Trophoblast cell (in vitro differentiated cells and primary cell): ENCODE data around the gene KRT6C.
A peak's percentile ranks its signal among the peaks of the same experiment; 100 is the strongest.

Experiments
- DNase-seq, 2 donors: peaks; one replicate each; pipeline ENCODE4 v3.0.0-alpha.2; 2016
- H2AFZ ChIP-seq: 2 replicates; pipeline ENCODE4 v1.6.1; 2013; ENCODE audit warnings: low read length, moderate library complexity, mild to moderate bottlenecking; ENCODE audit not compliant: insufficient read depth, poor library complexity
- H2AK5ac ChIP-seq: 2 replicates; pipeline ENCODE4 v1.6.1; 2013; ENCODE audit warnings: mild to moderate bottlenecking, low read length
- H2BK120ac ChIP-seq: 2 replicates; pipeline ENCODE4 v1.6.1; 2013; ENCODE audit warnings: low read length, mild to moderate bottlenecking, moderate library complexity; ENCODE audit not compliant: insufficient read depth, poor library complexity
- H2BK12ac ChIP-seq: 2 replicates; pipeline ENCODE4 v1.6.1; 2013; ENCODE audit warnings: mild to moderate bottlenecking, low read length, moderate library complexity
- H2BK5ac ChIP-seq: 2 replicates; pipeline ENCODE4 v1.6.1; 2013; ENCODE audit warnings: low read length, low read depth, moderate library complexity, mild to moderate bottlenecking; ENCODE audit not compliant: poor library complexity
- H3K14ac ChIP-seq: 2 replicates; pipeline ENCODE4 v1.6.1; 2013; ENCODE audit warnings: mild to moderate bottlenecking, low read length
- H3K18ac ChIP-seq: 2 replicates; pipeline ENCODE4 v1.6.1; 2013; ENCODE audit warnings: mild to moderate bottlenecking, low read length
- H3K23ac ChIP-seq: 2 replicates; pipeline ENCODE4 v1.6.1; 2013; ENCODE audit warnings: low read length
- H3K27ac ChIP-seq: 2 replicates; pipeline ENCODE4 v1.5.1; 2013; ENCODE audit warnings: low read depth, mild to moderate bottlenecking, inconsistent platforms, low read length, moderate library complexity
- H3K27me3 ChIP-seq: 2 replicates; pipeline ENCODE4 v1.6.1; 2013; ENCODE audit warnings: inconsistent platforms, mild to moderate bottlenecking, low read length, moderate library complexity; ENCODE audit not compliant: insufficient read depth
- H3K36me3 ChIP-seq, 2 experiments: 1 replicate in 1 of 2; 2 replicates in 1 of 2; pipeline ENCODE4 v1.6.1; 2013; ENCODE audit warnings: low read length in 2 of 2, mild to moderate bottlenecking in 2 of 2, moderate library complexity in 1 of 2; ENCODE audit not compliant: insufficient read depth in 2 of 2, control insufficient read depth in 1 of 2
- H3K4ac ChIP-seq: 2 replicates; pipeline ENCODE4 v1.6.1; 2013; ENCODE audit warnings: low read depth, mild to moderate bottlenecking, low read length, moderate library complexity
- H3K4me1 ChIP-seq, 2 experiments: 1 replicate in 1 of 2; 2 replicates in 1 of 2; pipeline ENCODE4 v1.6.1; 2013; ENCODE audit warnings: low read length in 2 of 2, mild to moderate bottlenecking in 2 of 2, moderate library complexity in 1 of 2; ENCODE audit not compliant: insufficient read depth in 2 of 2, control insufficient read depth in 1 of 2
- H3K4me2 ChIP-seq: 2 replicates; pipeline ENCODE4 v1.6.1; 2013; ENCODE audit warnings: inconsistent platforms, mild to moderate bottlenecking, low read length, moderate library complexity
- H3K4me3 ChIP-seq: 2 replicates; pipeline ENCODE4 v1.5.1; 2013; ENCODE audit warnings: mild to moderate bottlenecking, low read depth, low read length, inconsistent platforms
- H3K79me1 ChIP-seq: one replicate; pipeline ENCODE4 v1.6.1; 2013; ENCODE audit warnings: low read length
- H3K79me2 ChIP-seq: 2 replicates; pipeline ENCODE4 v1.6.1; 2013; ENCODE audit warnings: low read length, mild to moderate bottlenecking; ENCODE audit not compliant: control insufficient read depth, insufficient read depth, poor library complexity
- H3K9ac ChIP-seq: 2 replicates; pipeline ENCODE4 v1.6.1; 2013; ENCODE audit warnings: mild to moderate bottlenecking, low read length
- H3K9me3 ChIP-seq: 2 replicates; pipeline ENCODE4 v1.6.1; 2013; ENCODE audit warnings: low read depth, mild to moderate bottlenecking, control low read depth, inconsistent platforms, low read length; ENCODE audit not compliant: insufficient read depth
- H4K12ac ChIP-seq: 2 replicates; pipeline ENCODE4 v1.6.1; 2013; ENCODE audit warnings: low read depth, mild to moderate bottlenecking, low read length, moderate library complexity
- H4K8ac ChIP-seq: 2 replicates; pipeline ENCODE4 v1.6.1; 2013; ENCODE audit warnings: low read depth, mild to moderate bottlenecking, low read length, moderate library complexity
- H4K91ac ChIP-seq: one replicate; pipeline ENCODE4 v1.6.1; 2013; ENCODE audit warnings: low read depth, mild to moderate bottlenecking, low read length, moderate library complexity
- WGBS: extraction: QIAGEN DNeasy Blood & Tissue Kit; methylation state at CpG from one replicate; pipeline ENCODE4 v1.1.7; 2013; ENCODE audit warnings: missing lambda C conversion rate; ENCODE audit not compliant: insufficient read length, insufficient coverage; ENCODE audit errors: extremely low coverage; 5-methylcytosine and 5-hydroxymethylcytosine counted together

The KRT6C gene

DNA sequence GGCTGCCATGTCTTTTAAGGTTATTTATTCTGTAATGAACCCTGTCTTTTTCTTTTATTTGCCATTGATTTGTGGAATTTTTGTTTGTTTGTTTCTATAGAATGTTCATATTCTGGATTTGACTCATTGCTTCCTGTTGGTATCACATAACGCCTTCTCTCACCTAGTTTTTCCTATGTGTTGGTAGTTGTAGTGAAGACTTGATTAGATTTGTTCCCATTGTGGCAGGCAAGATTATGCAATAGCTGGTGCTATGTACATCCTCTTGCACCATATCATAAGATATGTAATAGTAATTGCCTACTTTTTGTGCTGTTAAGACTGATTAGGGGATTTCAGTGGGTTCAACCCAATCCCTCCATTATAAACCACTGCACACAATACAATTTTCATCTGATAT, 17.8 kb downstream of the KRT6C start:
- H3K27me3 ChIP-seq: no peaks in the 10 kb centered on the region

DNA sequence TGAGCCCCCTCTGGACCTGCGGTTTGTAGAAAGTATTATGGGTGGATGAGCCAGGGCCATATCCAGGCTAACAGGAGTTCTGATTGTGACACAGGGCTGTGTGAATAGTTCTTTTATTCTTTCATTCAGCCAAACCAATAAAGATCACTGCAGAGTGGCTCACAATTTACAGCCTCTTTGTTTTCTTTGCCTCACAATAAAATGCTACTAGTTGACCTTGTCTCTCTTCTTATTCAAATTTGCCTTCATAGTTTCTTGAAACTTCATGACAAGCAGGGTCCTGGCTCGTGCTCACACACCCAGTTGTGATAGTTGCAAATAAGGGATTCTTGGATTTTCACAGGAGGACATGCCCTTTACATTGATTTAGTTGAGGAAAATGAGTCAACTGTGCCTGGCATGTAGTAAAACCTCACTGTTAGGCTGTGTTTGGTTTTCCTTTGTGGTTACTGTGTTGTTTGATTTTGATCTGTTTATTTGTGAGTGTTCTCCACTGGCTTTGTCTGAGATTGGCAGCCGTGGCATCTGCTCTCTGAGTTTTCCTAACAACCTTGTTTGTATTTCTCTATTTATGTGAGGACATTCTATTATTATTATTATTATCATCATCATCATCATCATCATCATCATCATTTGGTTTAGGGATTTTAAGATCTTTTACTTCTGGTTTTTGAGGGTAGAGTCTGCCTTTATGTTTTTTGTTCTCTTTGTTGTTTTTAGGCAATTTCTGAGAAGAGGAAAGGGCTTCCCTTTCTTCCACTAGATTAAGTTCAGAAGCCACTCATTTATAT, 19.0 kb downstream of the KRT6C start:
- Histone ChIP-seq H3K4me3 (no peak overlapping the region), H3K4ac (no peak overlapping the region), H4K8ac (no peak overlapping the region), H3K79me2 (no peaks in the 10 kb centered on the region), H2BK12ac (no peak overlapping the region), H3K18ac (no peak overlapping the region), H3K23ac (no peak overlapping the region), H2AK5ac (no peak overlapping the region), H3K4me2 (no peak overlapping the region), H2BK120ac (no peak overlapping the region), H3K36me3 (no peaks in the 10 kb centered on the region), H3K9ac (no peak overlapping the region), H4K12ac (no peak overlapping the region), H2BK5ac (no peak overlapping the region), H3K14ac (no peak overlapping the region), H2AFZ (no peak overlapping the region), H3K9me3 (no peaks in the 10 kb centered on the region), H3K27me3 (no peaks in the 10 kb centered on the region), H3K79me1 (no peaks in the 10 kb centered on the region), H3K4me1 (no peaks in the 10 kb centered on the region), H4K91ac (no peak overlapping the region), H3K27ac (no peak overlapping the region)
- no CpG with 5 or more reads among the region's 3 CpGs for WGBS
- DNase-seq: no peak

More for the DNA sequence above, 17.8 kb downstream of the KRT6C start:
- Histone ChIP-seq H3K9ac (no peak overlapping the region), H3K23ac (no peak overlapping the region), H3K36me3 (no peaks in the 10 kb centered on the region), H2AK5ac (no peak overlapping the region), H3K27ac (no peak overlapping the region), H4K91ac (no peak overlapping the region), H3K4ac (no peak overlapping the region), H3K18ac (no peak overlapping the region), H2AFZ (no peak overlapping the region), H4K8ac (no peak overlapping the region), H3K4me1 (no peaks in the 10 kb centered on the region), H3K4me3 (no peak overlapping the region), H2BK12ac (no peak overlapping the region), H3K9me3 (no peaks in the 10 kb centered on the region), H3K79me1 (no peaks in the 10 kb centered on the region), H3K14ac (no peak overlapping the region), H2BK120ac (no peak overlapping the region), H3K4me2 (no peak overlapping the region), H3K79me2 (no peaks in the 10 kb centered on the region), H2BK5ac (no peak overlapping the region), H4K12ac (no peak overlapping the region)
- WGBS: no CpG with 5 or more reads among the region's 1 CpG
- DNase-seq: no peak

- H4K8ac ChIP-seq: no peak within 1 kb of the TSS
- no peak within 1 kb of the TSS for H3K4me2 ChIP-seq
- no peaks in the 10 kb centered on the region for H3K4me1 ChIP-seq
- no peak within 1 kb of the TSS for H3K23ac ChIP-seq
- no peak within 1 kb of the TSS for H2BK12ac ChIP-seq
- no peaks in the 10 kb centered on the region for H3K79me1 ChIP-seq
- no peaks in the 10 kb centered on the region for H3K27me3 ChIP-seq
- H3K9me3 ChIP-seq: peaks cover 2% of the 10 kb centered on the region
- H2AFZ ChIP-seq: no peak within 1 kb of the TSS
- H2BK5ac ChIP-seq: no peak within 1 kb of the TSS
- no peak within 1 kb of the TSS for H4K12ac ChIP-seq
- no peak within 1 kb of the TSS for H3K18ac ChIP-seq
- no peaks in the 10 kb centered on the region for H3K36me3 ChIP-seq
- H2BK120ac ChIP-seq: no peak within 1 kb of the TSS
- H2AK5ac ChIP-seq: no peak within 1 kb of the TSS
- no peak within 1 kb of the TSS for H4K91ac ChIP-seq
- H3K14ac ChIP-seq: no peak within 1 kb of the TSS
- no peak within 1 kb of the TSS for H3K9ac ChIP-seq
- H3K27ac ChIP-seq: no peak within 1 kb of the TSS
- WGBS: no CpG with 5 or more reads among the region's 6 CpGs
- DNase-seq: peak in 1 of 2 donors; percentile 19
- no peaks in the 10 kb centered on the region for H3K79me2 ChIP-seq
- H3K4me3 ChIP-seq: no peak within 1 kb of the TSS
- no peak within 1 kb of the TSS for H3K4ac ChIP-seq
These were observed 21.5 kb downstream of the KRT6C start, which contains the start of gene KRT6B for GRCh38 chr12:52452101-52452500. Gene KRT6B (minus strand): TSS chr12:52452146. CDS start chr12:52452078, 68 bp downstream.

GRCh38 chr12:52448228-52448627, 25.4 kb downstream of the KRT6C start:
- H3K27ac ChIP-seq: no peak overlapping the region
- no peak for DNase-seq
- H3K79me2 ChIP-seq: no peaks in the 10 kb centered on the region
- peaks cover 0 to 1% of the 10 kb centered on the region in 2 experiments for H3K4me1 ChIP-seq
- no peak overlapping the region for H2BK12ac ChIP-seq
- H3K4me2 ChIP-seq: no peak overlapping the region
- H3K4ac ChIP-seq: no peak overlapping the region
- no peak overlapping the region for H3K18ac ChIP-seq
- H2AFZ ChIP-seq: no peak overlapping the region
- no CpG with 5 or more reads among the region's 3 CpGs for WGBS
- H2BK5ac ChIP-seq: no peak overlapping the region
- H3K27me3 ChIP-seq: no peaks in the 10 kb centered on the region
- H2BK120ac ChIP-seq: no peak overlapping the region
- no peaks in the 10 kb centered on the region for H3K79me1 ChIP-seq
- H2AK5ac ChIP-seq: no peak overlapping the region
- no peak overlapping the region for H4K12ac ChIP-seq
- no peak overlapping the region for H3K9ac ChIP-seq
- no peak overlapping the region for H3K4me3 ChIP-seq
- H3K36me3 ChIP-seq: no peaks in the 10 kb centered on the region
- no peak overlapping the region for H3K14ac ChIP-seq
- H4K8ac ChIP-seq: no peak overlapping the region
- no peak overlapping the region for H4K91ac ChIP-seq
- no peak overlapping the region for H3K23ac ChIP-seq
- peaks cover 3% of the 10 kb centered on the region for H3K9me3 ChIP-seq
